Caco-2 (cell line): Measurements from ENCODE around the gene GAGE12F. TPM values are rescaled to one million over a fixed set of nuclear protein-coding genes. Genes with fewer than 3 reads are reported as not detected.
A peak's percentile ranks its signal among the peaks of the same experiment; 100 is the strongest.

ENCODE experiments used
- BruUV-seq: library from RNA; stranded (reverse); fragments of 400-500 nt; replicated peaks from 2 replicates; lab custom pipeline; 2021; lab: Mats Ljungman, UMichigan
- CTCF ChIA-PET: fragments of 300-600 bp; sonication (Branson Sonifier 250); formaldehyde crosslinking; loops from one replicate; lab custom pipeline; 2022; ENCODE audit warnings: antibody characterized with exemption; lab: Charles Lee
- POLR2A ChIA-PET: fragments of 300-600 bp; sonication (Branson Sonifier 250); formaldehyde crosslinking; loops from one replicate; lab custom pipeline; 2022; ENCODE audit warnings: antibody characterized with exemption; lab: Charles Lee
- DNase-seq, 2 experiments: peaks; one replicate each; pipeline versions ENCODE4 v3.0.0 to v3.0.0-alpha.2; 2020 to 2022
- H3K27me3 ChIP-seq: replicated peaks from 2 replicates; pipeline ENCODE4 v1.6.0; 2011; ENCODE audit warnings: low read length; ENCODE audit not compliant: control insufficient read depth, insufficient read depth
- H3K36me3 ChIP-seq: 2 replicates; pipeline ENCODE4 v1.5.1; 2011; ENCODE audit warnings: low read length; ENCODE audit not compliant: control insufficient read depth, insufficient read depth
- H3K4me1 ChIP-seq: fragments of 250-450 bp; sonication (Bioruptor Pico); 2 replicates; pipeline ENCODE4 v1.5.1; 2020; ENCODE audit warnings: mild to moderate bottlenecking
- H3K4me3 ChIP-seq: 2 replicates; pipeline ENCODE4 v1.5.1; 2011; ENCODE audit warnings: low read depth, mild to moderate bottlenecking, control low read depth, low read length
- H3K9me3 ChIP-seq: fragments of 250-450 bp; sonication (Bioruptor Pico); 2 replicates; pipeline ENCODE4 v1.5.1; 2020; ENCODE audit warnings: mild to moderate bottlenecking, moderate library complexity
- H3K27ac Mint-ChIP-seq: one replicate; pipeline ENCODE4 v1.8.0; 2022; ENCODE audit warnings: mixed read lengths; ENCODE audit not compliant: unreplicated experiment
- H3K27me3 Mint-ChIP-seq: one replicate; pipeline ENCODE4 v1.8.0; 2022; ENCODE audit warnings: mixed read lengths; ENCODE audit not compliant: insufficient read depth, unreplicated experiment
- H3K36me3 Mint-ChIP-seq: one replicate; pipeline ENCODE4 v1.8.0; 2022; ENCODE audit warnings: mild to moderate bottlenecking, mixed read lengths; ENCODE audit not compliant: insufficient read depth, unreplicated experiment
- H3K4me1 Mint-ChIP-seq: one replicate; pipeline ENCODE4 v1.8.0; 2022; ENCODE audit warnings: low read depth, mixed read lengths; ENCODE audit not compliant: unreplicated experiment
- H3K4me3 Mint-ChIP-seq: one replicate; pipeline ENCODE4 v1.8.0; 2022; ENCODE audit warnings: mild to moderate bottlenecking, moderate library complexity, mixed read lengths; ENCODE audit not compliant: unreplicated experiment
- H3K9me3 Mint-ChIP-seq: one replicate; pipeline ENCODE4 v1.8.0; 2022; ENCODE audit warnings: mixed read lengths; ENCODE audit not compliant: unreplicated experiment
- intact Hi-C: fragments of 100-400 bp; cut with micrococcal nuclease; formaldehyde crosslinking; loops from one replicate; pipeline ENCODE4 v1.10.0; 2022; ENCODE audit not compliant: unreplicated experiment
- total RNA-seq: library from RNA; stranded (reverse); gene quantifications from 2 replicates; pipeline ENCODE4 v1.2.3, GENCODE V29; 2022
- TF ChIP-seq, protein P1 (sequence below), 2 experiments: fragments of 200-600 bp in 1 of 2; IDR thresholded peaks; 1 replicate in 1 of 2; 2 replicates in 1 of 2; pipeline versions ENCODE4 v1.5.1 to v1.8.0; 2011 to 2022; ENCODE audit warnings: antibody characterized with exemption in 1 of 2, control low read depth in 1 of 2, inconsistent platforms in 1 of 2, low read depth in 1 of 2, low read length in 1 of 2, mild to moderate bottlenecking in 1 of 2, moderate library complexity in 1 of 2; ENCODE audit not compliant: insufficient read depth in 1 of 2, severe bottlenecking in 1 of 2, unreplicated experiment in 1 of 2

The GAGE12F gene
- total RNA-seq, 1 experiment from 2014 or later: not detected

DNA sequence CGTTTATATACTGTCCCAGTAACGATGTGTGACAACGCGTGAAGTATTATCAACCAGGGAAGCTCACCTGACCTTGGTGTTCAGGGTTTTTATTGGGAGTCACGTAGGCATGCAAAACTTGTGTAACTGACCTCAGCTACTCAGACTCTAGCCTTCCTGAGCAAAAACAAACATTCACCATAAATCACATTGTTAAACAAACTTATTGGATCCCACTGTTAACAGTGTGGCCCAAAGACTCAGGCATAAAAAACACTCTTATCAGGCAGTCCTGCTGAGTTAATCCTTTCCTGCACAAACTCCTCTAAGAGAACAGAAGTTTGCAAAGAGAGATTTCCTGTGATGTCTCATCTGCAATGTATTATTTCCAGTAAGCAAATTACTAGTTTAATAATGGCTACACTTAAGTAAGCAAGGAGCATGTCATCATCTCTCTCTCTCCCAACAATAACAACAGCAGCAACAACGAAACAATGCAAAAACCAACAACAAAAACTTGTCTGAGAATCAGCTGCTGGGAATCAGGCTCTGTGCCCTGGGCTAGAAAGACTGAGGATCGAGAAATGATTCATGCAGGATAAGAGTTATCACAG, 50.2 kb downstream of the GAGE12F start:
- DNase-seq: peak in 1 of 2 experiments; percentile 2
- Histone ChIP-seq H3K27me3 (no peaks in the 10 kb centered on the region), H3K36me3 (no peaks in the 10 kb centered on the region), H3K9me3 (no peaks in the 10 kb centered on the region), H3K4me3 (no peak overlapping the region), H3K4me1 (no peaks in the 10 kb centered on the region)
- ChIA-PET CTCF (no interaction called here), POLR2A (no interaction called here)
- Mint-ChIP-seq H3K4me1 (no peaks in the 10 kb centered on the region), H3K27me3 (no peaks in the 10 kb centered on the region), H3K36me3 (no peaks in the 10 kb centered on the region), H3K9me3 (no peaks in the 10 kb centered on the region), H3K4me3 (no peak overlapping the region), H3K27ac (no peak overlapping the region)
- BruUV-seq: no TSS peak
- intact Hi-C loops: no loop called here
- TF ChIP-seq, protein P1, sequence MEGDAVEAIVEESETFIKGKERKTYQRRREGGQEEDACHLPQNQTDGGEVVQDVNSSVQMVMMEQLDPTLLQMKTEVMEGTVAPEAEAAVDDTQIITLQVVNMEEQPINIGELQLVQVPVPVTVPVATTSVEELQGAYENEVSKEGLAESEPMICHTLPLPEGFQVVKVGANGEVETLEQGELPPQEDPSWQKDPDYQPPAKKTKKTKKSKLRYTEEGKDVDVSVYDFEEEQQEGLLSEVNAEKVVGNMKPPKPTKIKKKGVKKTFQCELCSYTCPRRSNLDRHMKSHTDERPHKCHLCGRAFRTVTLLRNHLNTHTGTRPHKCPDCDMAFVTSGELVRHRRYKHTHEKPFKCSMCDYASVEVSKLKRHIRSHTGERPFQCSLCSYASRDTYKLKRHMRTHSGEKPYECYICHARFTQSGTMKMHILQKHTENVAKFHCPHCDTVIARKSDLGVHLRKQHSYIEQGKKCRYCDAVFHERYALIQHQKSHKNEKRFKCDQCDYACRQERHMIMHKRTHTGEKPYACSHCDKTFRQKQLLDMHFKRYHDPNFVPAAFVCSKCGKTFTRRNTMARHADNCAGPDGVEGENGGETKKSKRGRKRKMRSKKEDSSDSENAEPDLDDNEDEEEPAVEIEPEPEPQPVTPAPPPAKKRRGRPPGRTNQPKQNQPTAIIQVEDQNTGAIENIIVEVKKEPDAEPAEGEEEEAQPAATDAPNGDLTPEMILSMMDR (IDR thresholded peaks at IDR 0.05; ENCODE audit: insufficient read depth in 1 of 2, low read depth in 1 of 2, low read length in 1 of 2, severe bottlenecking in 1 of 2, unreplicated experiment in 1 of 2): no peak

Other genes with a start within 250 kb of the GAGE12F start
- not detected in 2 replicates for gene GAGE12J, start 238.8 kb upstream of the GAGE12F start, total RNA-seq
- not detected in 2 replicates for gene GAGE13, start 229.3 kb upstream of the GAGE12F start, total RNA-seq
- not detected in 2 replicates for gene GAGE12C, start 28.7 kb upstream of the GAGE12F start, total RNA-seq
- gene GAGE12D, start 19.1 kb upstream of the GAGE12F start, total RNA-seq: not detected in 2 replicates
- not detected in 2 replicates for gene GAGE12E, start 9.6 kb upstream of the GAGE12F start, total RNA-seq
- gene GAGE12G, start 9.6 kb downstream of the GAGE12F start, total RNA-seq: not detected in 2 replicates
- gene GAGE12H, start 19.1 kb downstream of the GAGE12F start, total RNA-seq: not detected in 2 replicates
- gene GAGE2A, start 28.7 kb downstream of the GAGE12F start, total RNA-seq: not detected in 2 replicates
- not detected in 2 replicates for gene GAGE1, start 38.2 kb downstream of the GAGE12F start, total RNA-seq
- gene PAGE1, start 135.1 kb downstream of the GAGE12F start, total RNA-seq: not detected in 2 replicates